GM21737 (cell line): ENCODE data around the gene UBAP1.
"Not testable (repeated sequence)": the region's sequence is repeated elsewhere in the genome, so short reads cannot be mapped to it uniquely, and the experiment has no call there.

Experiments
- ATAC-seq: cut with Tn5 transposase; IDR thresholded peaks from one replicate; pipeline ENCODE4 v1.9.1; 2021; ENCODE audit warnings: mild to moderate bottlenecking, moderate library complexity; ENCODE audit not compliant: unreplicated experiment

The UBAP1 gene

DNA sequence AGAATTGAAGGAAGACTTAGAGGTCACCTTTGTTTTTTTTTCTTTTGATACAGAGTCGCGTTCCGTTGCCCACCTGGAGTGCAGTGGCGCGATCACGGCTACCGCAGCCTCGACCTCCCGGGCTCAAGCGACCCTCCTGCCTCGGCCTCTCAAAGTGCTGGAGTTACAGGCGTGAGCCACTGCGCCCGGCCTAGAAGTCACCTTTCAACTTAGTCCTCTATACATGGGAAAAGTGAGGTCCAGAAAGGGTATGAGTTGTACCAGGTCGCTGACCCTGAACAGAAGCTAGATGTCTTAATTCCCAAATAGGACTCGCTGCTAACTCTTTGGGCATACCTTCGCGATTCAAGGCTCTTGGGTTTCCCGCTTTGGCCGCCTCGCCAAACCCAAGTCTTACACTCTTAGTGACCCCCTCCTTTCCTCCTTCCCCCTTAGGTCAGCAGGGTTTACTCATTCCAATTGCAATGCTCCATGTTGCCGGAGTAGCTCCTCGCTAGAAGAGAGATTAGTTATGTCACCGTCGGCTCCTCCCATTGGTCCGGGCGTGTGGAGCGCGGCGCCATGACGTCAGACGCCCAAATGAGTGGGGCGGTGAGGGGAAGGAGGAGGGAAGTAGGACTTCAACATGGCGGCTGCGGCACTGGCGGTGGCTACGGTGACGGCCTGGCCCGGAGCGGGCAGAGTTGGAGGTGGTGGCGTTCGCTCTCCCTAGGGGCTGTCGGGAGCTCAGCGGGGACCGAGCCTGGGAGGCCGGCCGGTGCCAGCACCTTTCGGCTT lies at the start of gene UBAP1:
UBAP1 (plus strand) TSS at position 608 of the 777 bp plus-strand sequence. CDS start 41,872 bp downstream, outside the sequence.
- peak; percentile 99 for ATAC-seq

DNA sequence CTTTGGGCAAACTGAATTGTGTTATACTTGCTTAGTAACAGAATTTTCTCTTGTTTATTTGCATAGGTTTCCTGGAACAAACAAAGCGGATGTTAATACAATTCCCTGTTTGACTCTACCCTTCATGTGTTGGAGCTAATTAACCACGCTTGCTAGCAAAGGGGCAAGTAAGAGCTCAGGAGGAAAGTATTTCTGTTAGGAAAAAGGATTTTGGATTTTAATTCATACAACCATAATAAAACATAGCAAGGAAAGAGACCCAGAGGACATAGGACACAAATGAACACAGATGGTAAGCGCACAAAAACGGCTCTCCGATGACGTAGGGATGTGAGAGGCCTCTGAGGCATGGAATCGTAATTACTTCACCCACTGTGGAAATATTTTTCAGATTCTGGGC lies 47.3 kb upstream of the UBAP1 start:
- ATAC-seq = no peak

DNA sequence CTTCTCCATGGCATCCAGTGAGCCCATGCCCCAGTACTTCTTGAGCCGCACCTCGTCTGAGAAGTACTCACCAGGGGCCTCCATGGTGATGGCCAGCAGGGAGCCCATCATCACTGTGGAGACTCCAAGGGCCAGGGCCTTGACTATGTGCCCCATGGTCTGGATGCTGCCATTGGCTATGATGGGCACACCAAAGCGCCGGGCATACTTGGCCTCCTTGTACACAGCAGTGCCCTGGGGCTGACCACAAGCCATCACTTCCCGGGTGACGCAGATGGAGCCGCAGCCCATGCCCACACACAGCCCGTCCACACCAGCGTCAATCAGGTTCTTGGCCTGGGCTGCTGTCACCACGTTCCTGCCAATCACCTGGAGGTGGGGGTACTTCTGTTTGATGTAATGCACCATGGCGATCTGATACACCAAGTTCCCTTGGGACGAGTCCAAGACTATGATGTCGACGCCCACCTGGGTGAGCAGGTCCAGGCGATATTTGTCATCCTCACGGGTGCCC lies 45.4 kb upstream of the UBAP1 start:
- no peak for ATAC-seq

DNA sequence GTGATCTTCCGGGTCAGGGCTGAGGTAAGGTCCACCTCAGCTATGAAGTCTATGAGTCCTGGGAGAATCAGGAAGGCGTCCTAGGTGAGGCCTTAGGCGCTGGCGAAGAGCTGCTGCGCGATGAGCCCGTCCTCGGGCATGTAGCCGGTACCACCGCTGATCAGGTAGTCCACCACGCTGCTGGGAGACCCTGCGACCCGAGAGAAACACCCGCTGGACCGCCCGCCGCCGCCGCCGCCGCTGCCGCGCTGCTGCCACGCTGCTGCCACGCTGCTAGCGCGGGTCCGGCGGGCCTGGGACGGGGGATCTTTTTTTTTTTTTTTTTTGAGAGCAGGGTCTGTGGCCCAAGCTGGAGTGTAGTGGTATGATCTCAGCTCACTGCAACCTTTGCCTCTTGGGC lies 44.3 kb upstream of the UBAP1 start:
- ATAC-seq = no peak

DNA sequence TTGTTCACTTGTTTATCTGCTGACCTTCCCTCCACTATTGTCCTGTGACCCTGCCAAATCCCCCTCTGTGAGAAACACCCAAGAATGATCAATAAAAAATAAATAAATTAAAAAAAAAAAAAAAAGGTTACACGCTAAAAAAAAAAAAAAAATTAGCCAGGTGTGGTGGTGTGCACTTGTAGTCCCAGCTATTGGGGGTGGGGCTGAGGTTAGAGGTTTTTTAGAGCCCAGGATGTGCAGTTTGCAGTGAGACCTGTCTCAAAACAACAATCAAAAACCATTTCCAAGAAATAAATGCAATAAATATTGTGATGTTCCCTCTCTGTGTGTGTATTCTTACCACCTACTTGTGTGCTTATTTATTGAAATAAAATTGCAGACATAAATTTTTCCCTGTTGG lies 40.2 kb upstream of the UBAP1 start:
- not testable (repeated sequence) for ATAC-seq

DNA sequence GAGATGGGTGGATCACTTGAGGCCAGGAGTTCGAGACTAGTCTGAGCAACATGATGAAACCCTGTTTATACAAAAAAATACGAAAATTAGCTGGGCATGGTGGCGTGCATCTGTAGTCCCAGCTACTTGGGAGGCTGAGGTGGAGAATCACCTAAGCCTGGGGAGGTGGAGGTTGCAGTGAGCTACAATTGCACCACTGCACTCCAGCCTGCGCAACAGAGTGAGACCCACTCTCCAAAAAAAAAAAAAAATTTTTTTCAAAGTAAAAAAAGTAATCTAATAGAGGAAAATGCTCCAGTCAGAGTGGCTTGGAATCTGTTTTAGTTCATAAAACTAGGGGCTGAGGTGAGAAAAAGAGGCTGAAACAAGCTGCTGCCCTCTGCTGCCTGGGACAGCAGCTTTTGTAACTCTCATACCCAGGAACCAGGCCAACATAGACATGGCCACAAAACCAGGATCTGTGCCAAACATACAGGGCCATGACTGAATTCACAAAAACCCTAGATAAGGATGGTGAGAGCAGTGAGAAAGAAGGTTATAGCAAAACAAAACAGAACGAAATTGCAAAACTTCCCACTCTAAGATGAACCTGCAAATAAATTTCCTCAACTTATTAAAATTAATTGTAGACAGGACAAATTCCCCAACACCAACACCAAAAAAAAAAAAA lies 39.2 kb upstream of the UBAP1 start:
- ATAC-seq = no peak

DNA sequence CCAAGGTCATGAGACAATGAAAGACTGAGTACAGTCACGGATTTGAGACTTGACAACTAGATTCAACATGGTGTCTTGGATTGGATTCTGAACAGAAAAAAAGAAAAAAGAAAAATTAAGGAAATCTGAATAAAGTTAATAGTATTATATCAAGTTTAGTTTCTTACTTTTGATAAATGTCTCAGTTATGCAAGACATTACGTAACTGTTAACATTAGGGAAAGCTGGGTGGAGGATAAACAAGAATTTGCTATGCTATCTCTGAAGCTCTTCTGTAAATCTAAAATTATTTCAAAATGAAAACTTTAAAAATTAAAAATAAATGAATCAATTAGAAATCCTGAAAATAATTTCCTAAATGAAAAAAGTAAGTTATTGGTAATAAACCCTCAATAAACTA lies 38.0 kb upstream of the UBAP1 start:
- no peak for ATAC-seq

DNA sequence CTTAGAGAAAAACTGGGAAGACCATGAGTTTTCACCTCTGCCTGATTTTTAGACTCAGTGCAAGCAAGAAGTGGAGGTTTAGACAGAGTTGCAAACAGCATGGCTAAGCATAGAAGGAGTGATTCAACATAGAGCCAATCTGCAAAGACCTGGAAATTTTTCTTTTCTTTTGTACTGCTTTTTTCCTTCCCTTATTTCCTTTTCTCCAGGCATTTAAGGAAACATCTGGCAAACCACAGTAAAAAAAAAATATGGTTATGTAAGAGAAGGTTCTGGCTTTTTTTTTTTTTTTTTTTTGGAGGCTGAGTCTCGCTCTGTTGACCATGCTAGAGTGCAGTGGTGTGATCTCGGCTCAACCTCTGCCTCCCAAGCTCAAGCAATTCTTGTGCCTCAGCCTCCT lies 35.7 kb upstream of the UBAP1 start:
- no peak for ATAC-seq

DNA sequence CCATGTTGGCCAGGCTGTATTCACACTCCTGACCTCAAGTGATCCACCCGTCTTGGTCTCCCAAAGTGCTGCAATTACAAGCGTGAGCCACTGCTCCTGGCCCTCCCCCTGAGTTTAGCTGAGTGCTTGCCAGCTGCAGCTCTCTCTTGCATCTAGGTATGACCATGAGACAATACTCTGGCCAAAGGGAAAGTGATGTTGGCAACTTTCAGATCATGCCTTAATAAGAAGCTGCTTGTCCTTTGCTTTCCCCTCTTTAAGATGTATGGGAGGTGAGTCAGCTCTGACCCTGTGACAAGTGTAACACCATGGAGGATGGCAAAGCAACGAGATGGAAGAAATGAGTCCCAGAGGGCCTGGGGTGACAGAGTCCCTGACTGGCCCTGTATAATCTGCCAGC lies 33.7 kb upstream of the UBAP1 start:
- no peak for ATAC-seq

DNA sequence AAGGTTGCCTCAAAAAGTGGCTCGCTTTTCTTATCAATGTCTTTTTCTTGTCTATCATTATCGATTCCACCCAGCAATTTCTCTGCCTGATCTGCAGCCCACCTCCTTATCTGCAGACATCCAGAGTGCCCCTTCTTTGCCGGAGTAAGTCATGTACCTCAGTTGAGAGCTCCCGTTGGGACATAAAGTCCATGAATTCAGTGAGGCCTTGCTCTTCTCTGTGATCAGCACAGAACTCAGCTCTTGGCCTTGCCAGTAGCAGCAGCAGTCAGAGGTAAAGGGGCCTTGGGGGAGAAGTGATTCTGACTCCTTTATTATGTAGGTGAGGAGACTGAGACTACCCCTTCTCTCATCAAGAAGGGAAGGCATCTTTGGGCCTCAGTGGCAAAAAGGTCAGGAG lies 27.4 kb upstream of the UBAP1 start:
- ATAC-seq = no peak

DNA sequence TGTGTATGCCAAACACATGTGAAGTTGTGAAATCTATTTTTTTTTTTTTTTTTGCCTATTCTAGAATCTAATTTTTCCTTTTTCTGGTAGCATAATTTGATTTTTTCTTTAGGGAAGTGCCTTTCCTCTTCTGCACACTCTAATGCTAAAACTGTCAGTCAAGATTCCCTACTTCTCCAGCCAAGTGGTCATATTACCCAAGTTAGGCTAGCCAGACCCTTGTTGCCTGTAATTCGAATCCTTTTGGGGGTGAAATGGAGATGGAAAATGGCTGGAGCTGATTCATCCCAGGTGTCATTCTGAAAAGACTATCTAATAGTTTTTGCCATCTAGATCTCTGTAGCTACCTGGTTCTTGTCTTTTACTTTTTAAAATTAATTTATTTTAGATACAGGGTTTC lies 24.8 kb upstream of the UBAP1 start:
- ATAC-seq = no peak

DNA sequence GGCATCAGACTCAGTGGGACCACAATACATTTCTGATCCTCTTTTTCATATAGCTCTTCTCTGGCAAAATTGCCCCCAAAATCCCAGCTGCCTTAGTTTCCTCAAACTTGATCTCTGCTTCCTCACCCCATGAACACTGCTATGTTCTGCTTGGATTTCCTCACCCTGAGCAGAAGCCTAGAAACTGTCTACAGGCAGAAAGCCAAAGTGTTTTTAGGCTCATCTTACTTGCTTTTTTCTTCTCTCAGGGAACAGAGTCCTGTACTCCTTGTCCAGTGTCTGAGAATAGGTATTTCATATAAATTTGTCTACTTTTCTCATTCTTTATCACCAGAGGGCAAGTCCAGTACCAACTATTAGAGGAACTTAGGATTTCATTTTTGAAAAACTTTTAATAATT lies 21.5 kb upstream of the UBAP1 start:
- ATAC-seq = no peak

DNA sequence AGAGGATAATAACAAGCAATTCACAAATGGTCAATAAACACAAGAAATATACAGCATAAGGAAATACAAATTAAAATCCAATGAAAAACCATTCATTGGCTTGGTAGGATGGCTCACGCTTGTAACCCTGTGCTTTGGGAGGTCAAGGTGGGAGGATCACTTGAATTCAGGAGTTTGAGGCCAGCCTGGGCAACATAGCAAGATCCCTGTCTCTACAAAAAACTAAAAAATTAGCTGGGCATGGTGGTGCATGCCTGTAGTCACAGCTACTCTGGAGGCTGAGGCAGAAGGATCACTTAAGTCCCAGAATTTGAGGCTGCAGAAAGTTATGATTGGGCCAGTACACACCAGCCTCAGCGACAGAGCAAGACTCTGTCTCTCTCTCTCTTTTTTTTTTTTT lies 20.9 kb upstream of the UBAP1 start:
- ATAC-seq = no peak

DNA sequence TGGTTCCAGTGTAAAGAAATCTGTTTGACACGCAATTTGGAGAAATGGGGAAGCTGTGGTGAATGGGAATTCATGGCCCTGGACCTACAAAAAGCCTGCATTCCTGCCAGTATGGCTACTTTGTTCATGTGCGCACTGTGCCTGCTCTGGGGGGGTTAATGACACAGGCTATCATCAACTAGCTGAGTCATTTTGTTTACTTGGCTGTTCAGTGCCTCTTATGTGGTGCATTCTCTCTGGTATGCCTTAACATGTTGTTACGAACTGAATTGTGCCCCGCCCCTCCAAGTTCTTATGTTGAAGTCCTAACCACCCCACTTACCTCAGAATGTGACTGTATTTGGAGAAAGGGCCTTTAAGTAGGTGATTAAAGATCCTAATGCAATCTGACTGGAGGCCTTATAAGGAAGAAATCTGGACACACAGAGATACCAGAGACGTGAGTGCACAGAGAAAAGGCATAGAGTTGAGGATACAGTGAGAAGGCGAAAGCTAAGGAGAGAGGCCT lies 20.4 kb upstream of the UBAP1 start:
- ATAC-seq = no peak

DNA sequence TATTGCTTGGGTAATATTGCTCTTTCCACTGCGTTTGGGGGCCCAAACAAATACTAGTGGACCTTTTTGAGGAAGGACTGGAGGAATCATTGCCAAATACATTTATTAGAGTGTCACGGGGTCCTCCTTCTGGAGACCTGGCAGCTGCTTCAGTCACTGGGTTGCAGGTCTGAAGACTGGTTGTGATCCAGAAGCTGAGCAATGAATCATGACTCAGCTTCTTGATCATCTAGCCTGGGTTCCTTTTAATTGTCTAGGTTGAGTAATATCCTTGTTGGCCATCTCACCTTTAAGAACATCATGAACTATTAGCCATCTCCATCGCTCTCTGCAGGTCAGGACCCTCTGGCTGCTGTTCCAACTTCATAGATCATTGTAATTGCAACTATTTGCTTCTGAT lies 15.4 kb upstream of the UBAP1 start:
- no peak for ATAC-seq

DNA sequence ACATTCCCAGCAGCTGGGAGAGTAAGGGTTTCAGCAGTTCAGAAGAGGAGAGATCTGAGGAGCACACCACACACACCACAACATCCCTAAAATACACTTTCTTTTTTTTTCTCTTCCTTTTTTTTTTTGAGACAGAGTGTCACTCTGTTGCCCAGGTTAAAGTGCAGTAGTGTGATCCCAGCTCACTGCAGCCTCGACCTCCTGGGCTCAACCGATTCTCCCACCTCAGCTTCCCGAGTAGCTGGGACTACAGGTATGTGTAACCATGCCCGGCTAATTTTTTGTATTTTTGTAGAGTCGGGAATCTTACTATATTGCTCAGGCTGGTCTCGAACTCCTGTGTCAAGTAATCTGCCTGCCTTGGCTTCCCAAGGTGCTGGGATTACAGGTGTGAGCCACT lies 9.7 kb upstream of the UBAP1 start:
- no peak for ATAC-seq

DNA sequence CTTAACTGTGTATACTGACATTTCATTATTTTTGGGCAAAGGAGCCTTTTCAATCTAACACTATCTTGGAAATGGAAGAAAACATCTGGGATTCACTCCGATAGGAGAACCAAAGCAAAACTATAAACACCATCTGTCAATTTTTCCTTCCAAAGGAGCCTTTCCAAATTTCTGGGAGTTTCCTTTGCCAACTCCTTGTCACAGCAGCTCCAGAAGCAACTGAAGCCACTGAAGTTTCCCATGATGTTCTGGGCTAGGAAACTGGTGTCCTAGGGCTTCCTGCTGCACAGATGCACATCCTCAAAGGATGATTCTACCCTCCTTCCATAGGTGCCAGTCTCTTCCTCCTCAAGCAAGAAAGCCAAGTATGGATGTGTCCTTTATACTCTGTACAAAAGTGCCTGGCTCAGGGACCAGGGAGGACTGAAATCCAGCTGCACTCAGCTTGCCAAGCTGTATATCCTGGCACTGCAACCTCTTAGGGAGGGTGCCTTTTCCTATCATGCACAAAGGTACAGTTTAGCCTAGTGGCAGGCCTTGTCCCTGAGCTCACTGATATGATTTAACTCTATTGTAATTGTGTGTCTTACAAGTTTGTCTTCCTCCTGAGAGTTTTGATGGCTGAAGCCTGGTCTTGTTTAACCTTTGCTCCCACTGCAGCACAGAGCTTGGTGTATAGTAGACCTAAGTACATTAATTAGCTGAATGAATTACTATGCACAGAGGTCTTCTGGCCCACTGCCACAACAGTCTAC lies 8.4 kb upstream of the UBAP1 start:
- no peak for ATAC-seq

DNA sequence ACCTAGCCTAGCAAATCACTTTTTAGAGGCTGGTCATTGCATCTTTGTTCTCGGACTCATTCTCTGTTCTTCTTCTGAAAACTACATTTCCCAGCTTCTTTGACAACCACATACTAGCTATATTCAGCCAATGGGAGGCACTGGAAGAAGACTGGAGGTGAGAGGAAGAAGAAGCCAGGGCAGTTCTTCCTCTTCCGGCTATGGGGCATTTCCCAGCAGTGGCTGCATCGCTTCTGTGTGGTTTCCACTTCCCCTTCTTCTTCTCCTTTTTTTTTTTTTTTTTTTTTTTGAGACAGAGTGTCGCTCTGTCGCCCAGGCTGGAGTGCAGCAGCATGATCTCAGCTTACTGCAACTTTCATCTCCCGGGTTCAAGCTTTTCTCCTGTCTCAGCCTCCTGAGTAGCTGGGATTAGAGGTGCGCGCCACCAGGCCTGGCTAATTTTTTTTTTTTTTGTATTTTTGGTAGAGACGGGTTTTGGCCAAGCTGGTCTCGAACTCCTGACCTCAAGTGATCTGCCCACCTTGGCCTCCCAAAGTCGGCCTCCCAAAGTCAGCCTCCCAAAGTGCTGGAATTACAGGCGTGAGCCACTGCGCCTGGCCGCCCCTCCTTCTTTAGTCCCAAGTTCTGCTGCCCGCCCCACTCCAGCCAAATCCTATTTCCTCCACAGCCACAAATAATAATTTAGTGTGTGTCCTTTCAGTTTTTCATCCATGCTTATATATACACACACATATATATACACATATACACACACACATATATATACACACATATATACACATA lies 6.9 kb upstream of the UBAP1 start:
- no peak for ATAC-seq

DNA sequence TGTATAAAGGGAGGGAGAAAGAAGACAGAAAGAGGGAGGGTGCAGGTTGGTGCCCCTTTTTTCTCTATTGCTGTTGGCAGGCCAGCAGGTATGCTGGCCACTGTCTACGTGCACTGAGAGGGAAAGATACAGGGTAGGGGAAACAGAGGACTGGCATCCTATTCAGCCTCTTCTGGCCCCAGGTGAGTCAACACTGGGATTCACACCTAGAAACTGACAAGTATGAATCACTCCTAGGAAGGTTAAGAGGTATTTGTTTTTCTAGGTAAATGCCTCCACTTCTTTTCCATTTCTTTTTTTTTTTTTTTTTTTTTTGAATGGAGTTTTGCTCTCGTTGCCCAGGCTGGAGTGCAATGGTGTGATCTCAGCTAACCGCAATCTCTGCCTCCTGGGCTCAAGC lies 2.8 kb upstream of the UBAP1 start:
- no peak for ATAC-seq

DNA sequence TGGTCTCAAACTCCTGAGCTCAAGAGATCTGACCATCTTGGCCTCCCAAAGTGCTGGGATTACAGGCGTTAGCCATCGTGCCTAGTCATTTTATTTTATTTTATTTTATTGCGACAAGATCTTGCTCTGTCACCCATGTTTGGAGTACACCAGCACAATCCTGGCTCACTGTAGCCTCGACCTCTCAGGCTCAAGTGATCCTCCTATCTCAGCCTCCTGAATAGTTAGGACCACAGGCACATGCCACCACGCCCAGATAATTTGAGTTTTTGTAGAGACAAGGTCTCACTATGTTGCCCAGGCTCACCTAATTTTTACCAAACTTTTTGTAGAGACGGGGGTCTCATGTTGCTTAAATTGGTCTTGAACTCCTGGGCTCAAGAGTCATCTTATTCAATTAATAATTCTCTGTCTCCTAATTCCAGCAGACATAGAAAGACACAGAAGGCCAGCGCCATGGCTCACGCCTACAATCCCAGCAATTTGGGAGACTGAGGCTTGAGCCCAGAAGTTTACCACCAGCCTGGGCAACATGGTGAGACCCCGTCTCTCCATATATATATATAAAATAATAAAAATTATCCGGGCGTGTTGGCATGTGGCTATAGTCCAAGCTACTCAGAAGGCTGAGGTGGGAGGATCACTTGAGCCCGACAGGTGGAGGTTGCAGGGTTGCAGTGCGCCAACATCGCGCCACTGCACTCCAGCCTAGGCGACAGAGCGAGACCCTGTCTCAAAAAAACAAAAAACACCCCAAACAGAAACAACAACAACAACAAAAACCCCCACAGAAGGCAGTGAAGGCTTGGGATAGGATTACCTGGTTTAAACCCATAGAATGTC lies 1.0 kb upstream of the UBAP1 start:
- no peak for ATAC-seq
